HG03342 (cell line): ENCODE data around the gene RAB3B.
"Not testable (repeated sequence)": the region's sequence is repeated elsewhere in the genome, so short reads cannot be mapped to it uniquely, and the experiment has no call there.

Source experiments
- ATAC-seq: cut with Tn5 transposase; IDR thresholded peaks from one replicate; pipeline ENCODE4 v1.9.1; 2021; ENCODE audit warnings: mild to moderate bottlenecking, moderate library complexity; ENCODE audit not compliant: unreplicated experiment

Gene RAB3B, protein sequence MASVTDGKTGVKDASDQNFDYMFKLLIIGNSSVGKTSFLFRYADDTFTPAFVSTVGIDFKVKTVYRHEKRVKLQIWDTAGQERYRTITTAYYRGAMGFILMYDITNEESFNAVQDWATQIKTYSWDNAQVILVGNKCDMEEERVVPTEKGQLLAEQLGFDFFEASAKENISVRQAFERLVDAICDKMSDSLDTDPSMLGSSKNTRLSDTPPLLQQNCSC

DNA sequence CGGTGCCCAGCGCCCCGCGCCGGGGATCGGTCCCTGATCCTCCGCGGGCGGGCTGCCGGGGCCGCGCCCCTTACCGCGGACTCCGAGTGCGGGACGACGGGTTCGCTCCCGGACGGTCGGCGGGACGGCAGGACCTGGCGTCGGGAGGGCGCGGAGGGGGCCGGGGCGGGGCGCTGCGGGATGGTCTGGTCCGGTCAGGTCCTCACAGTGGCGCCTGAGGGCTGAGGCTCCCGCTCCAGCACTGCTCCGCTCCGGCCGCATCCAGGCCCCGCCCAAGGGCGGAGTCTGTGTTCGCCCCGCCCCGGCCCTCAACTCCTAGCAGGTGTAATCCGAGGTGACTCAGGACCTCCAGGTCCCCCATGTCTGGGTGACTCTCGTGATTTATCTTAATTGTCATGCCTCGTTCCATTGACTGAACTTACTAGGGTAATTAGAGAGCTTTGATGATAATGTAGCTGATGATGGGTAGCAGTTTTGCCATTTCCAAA, at the start of gene RAB3B:
RAB3B (minus strand) TSS at position 223 of the 488 bp plus-strand sequence. CDS start 13,583 bp downstream, outside the sequence.
- ATAC-seq = peak; percentile 95

DNA sequence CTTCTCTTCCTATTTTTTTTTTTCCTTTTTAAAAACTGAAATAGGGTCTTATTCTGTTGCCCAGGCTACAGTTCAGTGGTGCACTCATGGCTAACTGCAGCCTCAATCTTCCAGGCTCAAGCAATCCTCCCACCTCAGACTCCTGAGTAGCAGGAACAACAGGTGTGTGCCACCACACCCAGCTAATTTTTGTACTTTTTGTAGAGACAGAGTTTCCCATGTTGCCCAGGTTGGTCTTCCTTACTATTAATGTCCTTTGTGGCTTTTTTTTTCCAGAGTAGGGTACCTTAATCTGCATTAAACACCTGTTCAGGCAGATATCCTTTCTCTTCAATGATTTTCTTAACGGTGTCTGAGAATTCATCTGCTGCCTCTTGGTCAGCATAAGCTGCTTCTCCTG, 47.4 kb upstream of the RAB3B start:
- no peak for ATAC-seq

DNA sequence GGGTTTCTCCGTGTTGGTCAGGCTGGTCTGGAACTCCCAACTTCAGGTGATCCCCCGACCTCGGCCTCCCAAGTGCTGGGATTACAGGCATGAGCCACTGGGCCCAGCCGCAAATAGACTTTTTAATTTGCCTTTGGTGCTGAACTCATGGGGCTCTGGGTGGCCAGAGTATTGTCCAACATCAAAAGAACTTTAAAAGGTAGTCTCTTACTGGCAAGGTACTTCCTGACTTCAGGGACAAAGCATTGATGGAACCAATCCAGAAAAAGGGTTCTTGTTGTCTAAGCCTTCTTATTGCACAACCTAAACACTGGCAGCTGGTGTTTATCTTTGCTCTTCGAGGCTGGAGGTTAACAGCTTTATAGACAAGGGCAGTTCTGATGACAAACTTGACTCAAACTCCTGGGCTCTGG, 46.9 kb upstream of the RAB3B start:
- no peak for ATAC-seq

DNA sequence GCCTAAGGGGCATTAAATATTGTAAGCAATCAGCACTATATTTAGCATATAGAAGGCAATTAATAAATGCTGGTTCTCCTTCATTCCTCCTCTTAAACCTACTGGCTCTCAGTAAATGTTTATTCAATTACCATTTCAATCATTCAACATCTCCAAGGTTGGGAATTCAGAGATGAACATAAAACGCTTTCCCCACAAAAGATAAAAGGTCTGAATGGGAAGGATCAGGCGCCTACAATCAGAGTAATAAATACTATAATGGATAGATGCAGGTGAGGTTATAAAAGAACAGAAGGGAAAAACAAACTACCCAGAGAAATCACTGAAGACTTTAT, 43.5 kb upstream of the RAB3B start:
- no peak for ATAC-seq

DNA sequence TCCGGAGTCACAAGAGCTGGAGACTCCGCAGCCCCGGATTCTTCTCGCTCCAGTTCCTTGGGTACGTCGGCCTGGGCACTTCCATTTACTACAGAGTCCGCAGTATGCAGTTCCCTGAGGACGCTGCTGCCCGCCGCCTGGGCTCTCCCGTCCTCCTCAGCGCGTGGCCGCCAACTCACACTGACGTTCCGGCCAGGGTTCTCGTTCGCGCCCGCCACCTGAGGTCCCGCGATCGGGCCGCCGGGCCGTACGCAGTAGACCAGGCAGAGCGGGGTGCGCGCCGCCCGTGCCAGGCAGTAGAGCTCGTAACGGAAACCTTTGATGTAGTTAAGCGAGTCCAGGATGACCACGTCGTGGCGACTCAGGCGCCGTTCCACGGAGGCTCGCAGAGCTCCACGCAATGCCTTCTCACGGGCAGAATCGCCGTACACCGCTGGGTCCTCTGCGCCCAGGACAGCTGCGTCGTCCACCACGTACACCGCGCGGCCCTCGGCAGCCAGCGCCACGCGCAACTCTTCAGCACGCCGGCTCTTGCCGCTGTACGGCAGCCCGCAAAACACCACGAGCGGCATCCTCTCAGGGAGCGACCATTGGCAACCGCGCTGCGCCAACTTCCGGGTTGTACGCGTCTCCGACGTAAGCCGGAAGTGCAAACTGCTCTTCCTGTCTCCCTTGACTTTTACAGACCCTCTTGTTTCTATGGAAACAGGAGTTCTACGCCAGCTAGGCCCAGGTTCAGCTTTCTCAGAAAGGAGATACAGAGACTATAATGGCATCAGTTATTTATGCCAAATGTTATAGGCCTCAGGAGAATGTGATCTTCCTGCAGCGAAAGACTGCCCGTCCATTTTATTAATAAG, 42.9 kb upstream of the RAB3B start, which contains the start of gene KTI12:
KTI12 (minus strand) TSS at position 621 of the 860 bp plus-strand sequence; CDS start at position 572, 49 bp downstream.
- peak; percentile 90 for ATAC-seq

DNA sequence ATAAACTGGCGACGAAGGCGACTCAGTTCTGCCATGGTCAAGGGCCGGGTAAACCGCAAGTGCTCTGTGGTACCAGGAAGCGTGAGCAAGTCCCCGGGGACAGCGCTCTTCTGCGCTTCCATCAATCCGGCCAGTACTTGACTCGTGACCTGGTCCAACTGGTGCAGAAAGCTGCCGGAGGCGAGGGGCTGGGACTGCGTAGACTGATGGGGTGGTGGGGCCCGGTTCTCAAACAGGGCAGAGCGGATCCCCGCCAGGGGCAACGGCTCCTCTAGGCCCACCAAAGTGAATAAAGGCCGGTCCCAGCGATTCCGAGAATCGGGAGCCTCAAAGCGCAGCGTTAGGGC, 42.3 kb upstream of the RAB3B start:
- no peak for ATAC-seq

DNA sequence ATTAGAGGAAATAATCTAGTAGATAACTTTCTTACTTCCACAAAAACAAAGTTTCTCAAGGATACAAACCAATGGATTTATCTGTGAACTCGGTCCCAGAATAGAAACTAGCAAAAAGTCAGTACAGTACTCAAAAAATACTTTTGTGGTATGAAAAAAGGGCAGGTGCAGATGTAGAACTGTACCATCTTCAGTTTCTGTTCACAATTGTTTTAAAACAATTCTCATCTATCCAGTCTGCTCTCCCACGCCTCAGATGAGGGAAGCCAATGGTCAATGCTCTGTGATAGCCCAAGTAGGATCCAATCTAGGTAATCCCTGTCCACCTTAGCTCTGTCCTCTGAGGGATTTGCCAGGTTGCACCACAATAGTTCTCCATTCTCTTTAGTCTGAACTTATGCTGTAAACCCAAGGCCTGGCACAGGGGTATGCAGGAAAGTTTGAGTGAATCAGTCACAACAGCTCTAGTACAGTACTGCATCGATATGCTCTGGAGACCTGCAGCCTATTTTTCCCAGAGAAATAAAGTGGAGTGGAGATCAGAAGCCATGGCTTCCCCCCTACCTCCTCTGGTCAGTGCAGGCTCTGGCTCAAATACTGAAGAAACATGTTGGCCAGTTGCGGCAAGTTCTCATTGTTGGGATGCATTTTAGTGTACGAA, 41.8 kb upstream of the RAB3B start:
- no peak for ATAC-seq

DNA sequence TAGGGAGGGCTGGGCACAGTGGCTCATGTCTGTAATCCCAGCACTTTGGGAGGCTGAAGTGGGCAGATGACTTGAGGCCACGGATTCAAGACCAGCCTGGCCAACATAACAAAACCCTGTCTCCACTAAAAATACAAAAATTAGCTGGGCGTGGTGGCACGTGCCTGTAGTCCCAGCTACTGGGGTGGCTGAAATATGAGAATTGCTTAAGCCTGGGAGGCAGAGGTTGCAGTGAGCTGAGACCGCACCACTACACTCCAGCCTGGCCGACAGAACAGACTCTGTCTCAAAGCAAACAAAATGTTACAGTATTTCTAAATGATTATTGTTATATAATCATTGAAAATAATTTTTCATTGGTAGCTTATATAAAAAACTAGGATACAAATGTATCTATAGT, 38.3 kb upstream of the RAB3B start:
- not testable (repeated sequence) for ATAC-seq

DNA sequence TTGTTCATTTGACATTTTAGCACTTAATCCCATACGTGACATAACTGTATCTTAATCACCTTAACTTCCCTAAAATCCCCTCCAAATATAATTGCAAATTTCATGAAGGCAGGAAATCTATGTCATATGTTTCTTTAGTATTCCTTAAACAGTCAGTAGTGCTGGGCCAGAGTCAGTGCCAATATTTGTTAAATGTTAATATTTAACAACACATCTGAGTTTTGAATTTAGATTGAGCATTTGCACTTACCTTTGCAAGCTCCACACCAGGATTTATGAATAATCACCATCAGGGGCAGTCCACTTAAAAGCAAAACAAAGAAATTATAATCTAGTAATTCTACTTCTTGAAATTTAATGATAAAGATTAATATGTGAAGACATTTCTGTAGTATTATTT, 37.8 kb upstream of the RAB3B start:
- no peak for ATAC-seq

DNA sequence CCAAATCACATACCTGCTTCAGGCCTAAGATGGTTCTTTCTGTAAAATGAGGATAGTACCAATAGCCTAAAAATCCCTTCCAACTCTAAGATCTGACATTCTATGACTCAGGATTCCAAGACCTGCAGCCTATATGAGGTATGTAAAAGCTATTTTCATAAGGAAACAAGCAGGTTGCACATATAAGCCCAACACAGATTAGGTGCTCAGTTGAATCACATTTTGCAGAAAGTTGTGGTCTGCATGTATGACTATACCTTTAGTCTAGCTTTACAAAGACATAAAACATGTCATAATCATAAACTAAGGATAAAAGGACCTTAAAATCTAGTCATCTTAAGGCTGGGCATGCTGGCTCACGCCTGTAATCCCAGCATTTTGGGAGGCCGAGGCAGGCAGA, 35.8 kb upstream of the RAB3B start:
- no peak for ATAC-seq

DNA sequence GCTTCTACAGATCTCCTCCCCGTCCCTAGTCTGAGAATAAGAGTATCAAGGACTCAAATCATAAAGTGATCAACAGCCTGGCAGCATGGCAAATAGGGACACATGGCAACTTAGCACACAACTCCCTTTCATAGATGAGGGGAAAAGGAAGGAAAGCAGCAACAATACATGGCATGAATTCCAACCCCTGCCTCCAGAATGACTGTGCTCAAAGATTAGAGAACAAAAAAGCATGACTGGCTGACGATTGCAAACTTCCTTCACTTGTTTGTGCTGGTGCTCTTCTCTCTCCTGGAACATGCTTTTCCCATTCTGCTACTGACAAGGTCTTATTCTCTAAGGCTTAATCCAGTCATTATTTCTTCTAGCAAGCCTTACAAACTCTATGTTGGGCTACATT, 31.6 kb upstream of the RAB3B start:
- no peak for ATAC-seq

DNA sequence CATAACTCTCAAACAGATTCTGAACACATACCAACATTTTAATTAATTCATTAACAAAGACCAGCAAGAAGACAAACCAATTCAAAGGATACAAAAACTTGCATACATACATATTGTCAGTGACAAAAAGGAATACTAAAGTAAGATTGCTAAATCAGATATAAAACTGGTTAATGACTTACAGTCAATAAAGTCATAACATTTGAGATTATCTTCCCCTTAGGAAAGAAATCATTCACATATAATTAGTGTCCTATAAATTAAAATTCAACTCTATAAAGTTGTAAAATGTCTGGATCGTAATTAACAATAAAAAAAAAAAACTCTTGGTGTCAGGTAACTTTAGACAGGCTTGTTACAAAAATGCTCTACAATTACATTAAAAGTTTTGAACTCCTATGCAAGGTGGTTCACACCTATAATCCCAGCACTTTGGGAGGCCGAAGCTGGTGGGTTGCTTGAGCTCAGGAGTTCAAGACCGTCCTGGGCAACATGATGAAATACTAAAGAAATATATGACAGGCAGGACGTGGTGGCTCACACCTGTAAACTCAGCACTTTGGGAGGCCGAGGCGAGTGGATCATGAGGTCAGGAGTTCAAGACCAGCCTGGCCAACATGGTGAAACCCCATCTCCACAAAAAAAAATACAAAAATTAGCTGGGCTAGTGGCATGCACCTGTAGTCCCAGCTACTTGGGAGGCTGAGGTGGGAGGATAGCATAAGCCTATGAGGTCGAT, 17.7 kb upstream of the RAB3B start:
- no peak for ATAC-seq

DNA sequence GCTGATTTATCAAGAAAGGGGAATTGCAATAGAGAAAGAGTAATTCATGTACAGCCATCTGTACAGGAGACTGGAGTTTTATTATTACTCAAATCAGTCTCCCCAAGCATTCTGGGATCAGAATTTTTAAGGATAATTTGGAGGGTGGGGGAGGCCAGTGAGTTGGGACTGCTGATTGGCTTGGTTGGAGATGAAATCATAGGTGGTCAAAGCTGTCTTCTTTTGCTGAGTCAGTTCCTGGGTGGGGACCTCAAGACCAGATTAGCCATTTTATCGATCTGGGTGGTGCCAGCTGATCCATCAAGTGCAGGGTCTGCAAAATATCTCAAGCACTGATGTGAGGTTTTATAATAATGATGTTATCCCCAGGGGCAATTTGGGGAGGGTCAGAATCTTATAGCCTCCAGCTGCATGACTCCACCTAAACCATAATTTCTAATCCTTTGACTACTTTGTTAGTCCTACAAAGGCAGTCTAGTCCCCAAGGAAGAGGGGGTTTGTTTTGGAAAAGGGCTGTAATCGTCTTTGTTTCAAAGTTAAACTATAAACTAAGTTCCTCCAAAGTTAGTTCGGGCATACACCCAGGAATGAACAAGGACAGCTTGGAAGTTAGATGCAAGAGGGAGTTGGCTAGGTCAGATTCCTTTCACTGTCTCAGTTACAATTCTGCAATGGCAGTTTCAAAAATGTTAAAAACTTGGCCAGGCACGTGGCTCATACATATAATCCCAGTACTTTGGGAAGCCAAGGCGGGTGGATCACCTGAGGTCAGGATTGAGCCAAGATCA, 16.9 kb upstream of the RAB3B start:
- no peak for ATAC-seq

DNA sequence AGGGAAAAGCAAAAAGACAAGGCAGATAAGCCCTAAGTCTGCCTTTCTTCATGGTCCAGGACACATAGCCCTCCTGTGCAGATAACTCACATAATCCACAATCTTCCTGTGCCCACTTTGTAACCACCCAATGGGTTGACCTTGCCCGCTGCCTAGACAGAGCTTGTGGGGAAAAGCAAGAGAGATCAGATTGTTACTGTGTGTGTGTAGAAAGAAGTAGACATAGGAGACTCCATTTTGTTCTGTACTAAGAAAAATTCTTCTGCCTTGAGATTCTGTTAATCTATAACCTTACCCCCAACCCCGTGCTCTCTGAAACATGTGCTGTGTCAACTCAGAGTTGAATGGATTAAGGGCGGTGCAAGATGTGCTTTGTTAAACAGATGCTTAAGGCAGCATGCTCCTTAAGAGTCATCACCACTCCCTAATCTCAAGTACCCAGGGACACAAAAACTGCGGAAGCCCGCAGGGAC, 15.6 kb upstream of the RAB3B start:
- ATAC-seq = not testable (repeated sequence)

DNA sequence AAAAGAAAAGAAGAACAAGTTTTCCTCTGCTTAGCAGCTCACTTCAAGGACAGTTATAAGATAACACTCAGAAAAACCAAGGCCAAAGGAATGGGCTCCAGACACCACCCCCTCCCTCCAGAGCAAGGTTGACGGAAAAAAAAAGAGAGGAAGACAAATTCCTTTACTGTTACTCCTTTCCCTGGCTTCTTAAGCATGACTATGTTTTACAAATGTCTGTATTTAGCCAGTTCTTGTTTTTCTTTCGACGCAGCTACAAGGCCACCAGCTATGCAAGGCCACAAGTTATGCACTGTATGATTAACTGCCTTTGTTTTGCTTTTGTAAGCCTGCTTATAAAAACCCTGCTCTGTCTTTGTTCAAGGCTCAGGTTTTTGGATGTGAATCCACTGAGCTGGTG, 15.0 kb upstream of the RAB3B start:
- ATAC-seq = not testable (repeated sequence)

DNA sequence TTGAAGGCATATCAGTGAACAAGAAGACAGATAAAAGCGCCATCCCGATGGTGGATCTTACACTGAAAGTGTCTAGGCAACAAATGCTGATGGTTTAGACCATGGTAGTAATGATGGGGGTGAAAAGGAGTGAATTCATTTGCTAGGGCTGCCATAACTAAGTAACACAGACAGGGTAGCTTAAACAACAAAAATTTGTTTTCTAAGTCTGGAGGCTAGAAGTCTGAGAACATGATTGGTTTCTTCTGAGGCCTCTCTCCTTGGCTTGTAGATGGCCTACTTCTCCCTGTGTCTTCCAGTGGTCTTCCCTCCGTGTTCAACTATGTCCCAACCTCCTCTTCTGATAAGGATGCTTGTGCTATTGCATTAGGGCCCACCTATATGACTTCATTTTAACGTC, 13.4 kb upstream of the RAB3B start:
- no peak for ATAC-seq

DNA sequence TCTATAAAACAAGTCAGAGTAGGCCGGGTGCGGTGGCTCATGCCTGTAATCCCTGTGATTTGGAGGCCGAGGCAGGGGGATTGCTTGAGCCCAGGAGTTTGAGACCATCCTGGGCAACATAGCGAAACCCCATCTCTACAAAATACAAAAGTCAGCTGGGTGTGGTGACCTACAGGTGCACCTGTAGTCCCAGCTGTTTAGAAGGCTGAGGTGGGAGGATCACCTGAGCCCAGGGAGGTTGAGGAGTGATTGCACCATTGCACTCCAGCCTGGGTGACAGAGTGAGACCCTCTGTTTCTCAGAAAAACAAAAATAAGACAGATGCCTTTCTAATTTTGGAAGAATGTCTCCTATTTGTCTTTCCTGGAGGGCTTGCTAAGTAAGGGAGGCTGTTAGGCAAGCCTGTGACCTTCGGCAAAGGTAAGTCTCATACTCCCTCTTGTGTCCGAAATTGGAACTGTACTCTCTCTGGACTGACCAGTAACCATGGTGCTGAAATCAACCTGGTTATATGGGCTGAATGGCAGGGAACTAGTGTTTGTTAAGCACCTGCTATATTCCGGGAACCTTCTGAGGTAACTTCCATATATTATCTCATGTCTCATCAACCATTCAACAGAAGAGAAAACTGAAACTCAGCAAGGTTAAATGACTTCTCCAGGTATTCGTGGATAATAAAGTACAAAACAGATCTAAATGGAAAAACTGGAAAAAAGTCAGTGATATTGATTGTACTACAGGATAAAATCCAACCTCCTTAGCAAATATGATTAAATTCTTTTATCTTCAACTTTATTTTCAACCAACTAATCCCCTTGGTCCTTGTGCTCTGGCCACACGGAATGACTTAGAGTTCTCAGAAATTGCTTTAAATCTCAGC, 11.8 kb upstream of the RAB3B start:
- peak; percentile 85 for ATAC-seq

DNA sequence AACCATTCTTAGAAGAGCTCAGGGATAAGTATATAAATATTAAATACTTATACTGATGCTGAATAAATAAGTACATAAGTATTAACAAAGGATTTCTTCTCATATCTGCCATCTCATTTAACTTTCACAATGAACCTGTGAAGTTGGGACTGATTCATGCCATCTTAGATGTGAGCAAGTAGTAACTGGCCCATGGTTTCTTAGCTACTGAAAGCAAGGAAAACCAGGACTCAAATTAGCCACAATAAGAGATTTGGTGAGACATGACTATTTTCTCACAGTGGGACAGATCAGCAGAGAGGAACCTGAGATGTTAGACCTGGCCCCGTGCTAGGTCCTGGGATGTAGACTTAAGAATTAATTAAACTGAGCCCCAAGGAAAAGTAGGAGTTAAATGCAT, 8.2 kb upstream of the RAB3B start:
- no peak for ATAC-seq

DNA sequence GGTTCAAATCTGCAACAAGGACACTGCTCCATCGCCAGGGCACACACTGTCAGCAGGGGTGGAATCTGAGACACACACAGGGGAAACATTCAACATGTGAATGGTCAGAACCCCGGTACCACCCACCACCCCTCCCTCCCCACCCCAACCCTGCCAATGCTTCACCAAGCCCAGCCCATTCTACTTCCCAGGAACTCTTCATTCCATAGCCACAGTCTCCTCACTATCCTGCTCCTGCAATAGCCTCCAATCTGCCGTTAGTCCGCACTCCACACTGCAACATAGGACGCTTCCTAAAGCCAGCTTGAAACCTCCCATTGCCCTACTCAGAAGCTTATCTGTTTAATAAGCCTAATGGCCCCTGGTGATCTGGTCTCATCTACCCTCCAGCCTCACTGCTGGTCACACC, 7.5 kb upstream of the RAB3B start:
- ATAC-seq = no peak
